ENCODE results near the gene TARS1.

DNA sequence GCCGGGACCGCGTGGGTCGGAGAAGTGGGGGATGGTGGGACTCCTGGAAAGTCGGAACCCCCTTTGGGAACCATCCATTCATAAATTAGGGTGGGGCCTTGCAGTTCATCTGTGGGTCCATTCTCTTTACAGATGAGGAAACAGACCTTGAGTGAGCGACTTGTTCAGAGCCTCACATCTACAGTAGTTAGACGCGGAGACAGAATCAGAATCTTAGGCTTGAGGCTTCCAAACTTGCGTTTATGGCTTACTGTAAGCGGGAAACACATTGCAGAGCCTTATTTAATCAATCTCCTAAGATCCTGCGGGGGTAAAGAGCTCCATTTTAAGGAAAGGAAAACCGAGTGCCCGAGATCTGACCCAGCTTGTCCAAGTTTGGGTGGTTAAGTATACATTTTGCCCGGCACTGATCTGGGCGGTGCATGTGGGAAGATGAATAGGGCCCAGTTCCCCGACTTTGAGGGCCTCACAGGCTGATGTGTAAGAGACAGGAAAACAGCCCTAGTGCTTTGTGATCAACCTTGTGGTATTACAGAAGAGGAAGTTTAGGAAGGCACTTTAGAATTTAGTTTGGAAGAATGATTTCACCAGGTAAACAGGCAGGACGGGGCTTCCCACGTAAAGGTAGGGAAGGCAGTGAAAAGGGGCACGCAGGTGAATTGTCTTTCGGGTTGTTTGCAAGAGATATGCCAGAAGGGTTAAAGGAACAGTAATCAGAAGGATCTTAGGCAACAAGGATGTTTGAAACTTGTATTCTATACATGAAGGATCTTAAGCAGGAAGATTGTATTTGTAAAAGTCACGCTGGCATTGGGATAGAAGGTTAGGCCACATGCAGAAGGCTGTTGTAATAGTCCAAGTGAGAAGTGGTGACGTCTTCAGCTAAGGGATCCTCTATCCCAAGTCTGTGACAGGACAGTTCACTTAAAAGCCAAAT, 744 bp downstream of the TARS1 start:
- TF ChIP-seq, protein P1, sequence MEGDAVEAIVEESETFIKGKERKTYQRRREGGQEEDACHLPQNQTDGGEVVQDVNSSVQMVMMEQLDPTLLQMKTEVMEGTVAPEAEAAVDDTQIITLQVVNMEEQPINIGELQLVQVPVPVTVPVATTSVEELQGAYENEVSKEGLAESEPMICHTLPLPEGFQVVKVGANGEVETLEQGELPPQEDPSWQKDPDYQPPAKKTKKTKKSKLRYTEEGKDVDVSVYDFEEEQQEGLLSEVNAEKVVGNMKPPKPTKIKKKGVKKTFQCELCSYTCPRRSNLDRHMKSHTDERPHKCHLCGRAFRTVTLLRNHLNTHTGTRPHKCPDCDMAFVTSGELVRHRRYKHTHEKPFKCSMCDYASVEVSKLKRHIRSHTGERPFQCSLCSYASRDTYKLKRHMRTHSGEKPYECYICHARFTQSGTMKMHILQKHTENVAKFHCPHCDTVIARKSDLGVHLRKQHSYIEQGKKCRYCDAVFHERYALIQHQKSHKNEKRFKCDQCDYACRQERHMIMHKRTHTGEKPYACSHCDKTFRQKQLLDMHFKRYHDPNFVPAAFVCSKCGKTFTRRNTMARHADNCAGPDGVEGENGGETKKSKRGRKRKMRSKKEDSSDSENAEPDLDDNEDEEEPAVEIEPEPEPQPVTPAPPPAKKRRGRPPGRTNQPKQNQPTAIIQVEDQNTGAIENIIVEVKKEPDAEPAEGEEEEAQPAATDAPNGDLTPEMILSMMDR (conservative IDR thresholded peaks at IDR 0.05): no peak
- peak; percentile 30; the same call in 1 of the 2 replicates for TF ChIP-seq ZFX (IDR thresholded peaks at IDR 0.05)

Data from C4-2B (cell line).